Measurements from ENCODE around the gene TEPSIN.

DNA sequence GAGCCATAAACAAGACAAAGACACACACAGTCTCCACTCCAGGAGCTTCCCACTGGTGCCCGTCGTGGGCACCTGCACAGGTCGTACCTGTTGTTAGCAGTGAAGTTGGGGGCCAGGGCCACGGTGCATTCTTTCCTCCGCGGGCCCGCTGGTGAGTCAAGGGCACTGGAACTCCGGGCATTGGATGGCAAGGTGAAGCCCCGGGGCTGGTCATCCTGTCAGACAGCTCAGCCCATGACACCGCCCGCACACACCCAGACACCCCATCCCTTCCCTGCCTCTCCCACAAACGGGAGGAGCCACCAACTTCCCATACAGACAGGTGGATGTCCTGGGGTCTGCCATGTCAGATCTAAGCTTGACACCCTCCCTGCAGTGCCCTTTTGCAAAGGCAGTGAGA is 32.2 kb downstream of the TEPSIN start:
- TF ChIP-seq, protein P1, sequence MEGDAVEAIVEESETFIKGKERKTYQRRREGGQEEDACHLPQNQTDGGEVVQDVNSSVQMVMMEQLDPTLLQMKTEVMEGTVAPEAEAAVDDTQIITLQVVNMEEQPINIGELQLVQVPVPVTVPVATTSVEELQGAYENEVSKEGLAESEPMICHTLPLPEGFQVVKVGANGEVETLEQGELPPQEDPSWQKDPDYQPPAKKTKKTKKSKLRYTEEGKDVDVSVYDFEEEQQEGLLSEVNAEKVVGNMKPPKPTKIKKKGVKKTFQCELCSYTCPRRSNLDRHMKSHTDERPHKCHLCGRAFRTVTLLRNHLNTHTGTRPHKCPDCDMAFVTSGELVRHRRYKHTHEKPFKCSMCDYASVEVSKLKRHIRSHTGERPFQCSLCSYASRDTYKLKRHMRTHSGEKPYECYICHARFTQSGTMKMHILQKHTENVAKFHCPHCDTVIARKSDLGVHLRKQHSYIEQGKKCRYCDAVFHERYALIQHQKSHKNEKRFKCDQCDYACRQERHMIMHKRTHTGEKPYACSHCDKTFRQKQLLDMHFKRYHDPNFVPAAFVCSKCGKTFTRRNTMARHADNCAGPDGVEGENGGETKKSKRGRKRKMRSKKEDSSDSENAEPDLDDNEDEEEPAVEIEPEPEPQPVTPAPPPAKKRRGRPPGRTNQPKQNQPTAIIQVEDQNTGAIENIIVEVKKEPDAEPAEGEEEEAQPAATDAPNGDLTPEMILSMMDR (IDR thresholded peaks at IDR 0.05) = no peak
- TF ChIP-seq POLR2A (IDR thresholded peaks at IDR 0.05) = no peak
